Common myeloid progenitor, CD34-positive (primary cell): ENCODE results near the gene TFAP2E. TPM values are rescaled to one million over a fixed set of nuclear protein-coding genes. Genes with fewer than 3 reads are reported as not detected.

Experiments used
- CTCF ChIA-PET: fragments of 350-600 bp; sonication (Branson Sonifier 250); formaldehyde crosslinking; loops from one replicate; lab custom pipeline; 2021; ENCODE audit warnings: antibody characterized with exemption; lab: Charles Lee
- POLR2A ChIA-PET: fragments of 350-600 bp; sonication (Branson Sonifier 250); formaldehyde crosslinking; loops from one replicate; lab custom pipeline; 2021; ENCODE audit warnings: antibody characterized with exemption; lab: Charles Lee
- DNase-seq, 3 donors: peaks; one replicate each; pipeline versions ENCODE4 v3.0.0 to v3.0.0-alpha.2; 2013
- H3K27ac ChIP-seq, 2 experiments: 1 replicate in 1 of 2; 2 replicates in 1 of 2; pipeline ENCODE4 v1.7.0; 2013; ENCODE audit warnings: inconsistent platforms in 2 of 2, low read length in 2 of 2, mild to moderate bottlenecking in 2 of 2, low read depth in 1 of 2, moderate library complexity in 1 of 2; ENCODE audit not compliant: severe bottlenecking in 2 of 2, insufficient read depth in 1 of 2, poor library complexity in 1 of 2
- H3K27me3 ChIP-seq, 5 experiments: replicated peaks in 2 of 5; 1 replicate in 3 of 5; 2 replicates in 2 of 5; pipeline versions ENCODE4 v1.6.1 to v1.7.0; 2013; ENCODE audit warnings: low read length in 4 of 5, mild to moderate bottlenecking in 2 of 5, moderate library complexity in 2 of 5, inconsistent platforms in 1 of 5; ENCODE audit not compliant: insufficient read depth in 5 of 5, control insufficient read depth in 4 of 5
- H3K36me3 ChIP-seq, 4 experiments: 1 replicate in 2 of 4; 2 replicates in 2 of 4; pipeline versions ENCODE4 v1.6.1 to v1.7.0; 2013; ENCODE audit warnings: low read length in 3 of 4, control low read depth in 1 of 4, mild to moderate bottlenecking in 1 of 4; ENCODE audit not compliant: control insufficient read depth in 4 of 4, insufficient read depth in 4 of 4
- H3K4me1 ChIP-seq, 4 experiments: 1 replicate in 3 of 4; 2 replicates in 1 of 4; pipeline versions ENCODE4 v1.6.1 to v1.7.1; 2013; ENCODE audit warnings: low read length in 3 of 4, mild to moderate bottlenecking in 3 of 4, control low read depth in 1 of 4, inconsistent platforms in 1 of 4, moderate library complexity in 1 of 4; ENCODE audit not compliant: control insufficient read depth in 4 of 4, insufficient read depth in 4 of 4; ENCODE audit errors: control extremely low read depth in 1 of 4
- H3K4me3 ChIP-seq, 7 experiments: 1 replicate in 4 of 7; 2 replicates in 3 of 7; pipeline versions ENCODE4 v1.5.1 to v1.7.0; 2013; ENCODE audit warnings: mild to moderate bottlenecking in 7 of 7, low read length in 6 of 7, moderate library complexity in 6 of 7, inconsistent platforms in 2 of 7, low read depth in 2 of 7, control low read depth in 1 of 7; ENCODE audit not compliant: insufficient read depth in 4 of 7, control insufficient read depth in 1 of 7; ENCODE audit errors: extremely low read depth in 1 of 7
- H3K9me3 ChIP-seq, 5 experiments: 1 replicate in 4 of 5; 2 replicates in 1 of 5; pipeline versions ENCODE4 v1.6.1 to v1.7.1; 2013; ENCODE audit warnings: low read length in 4 of 5, mild to moderate bottlenecking in 2 of 5, inconsistent platforms in 1 of 5, low read depth in 1 of 5, moderate library complexity in 1 of 5; ENCODE audit not compliant: control insufficient read depth in 4 of 5, insufficient read depth in 2 of 5; ENCODE audit errors: control extremely low read depth in 1 of 5
- WGBS: methylation state at CpG from one replicate; pipeline ENCODE4 v1.1.5; 2013; ENCODE audit not compliant: insufficient coverage; 5-methylcytosine and 5-hydroxymethylcytosine counted together
- polyA plus RNA-seq: library from polyadenylated mRNA; unstranded; fragments of 120-200 nt; gene quantifications from one replicate; pipeline ENCODE4 v1.2.1, GENCODE V29; 2013

The TFAP2E gene
- polyA plus RNA-seq, result 3.2 TPM

- no peaks in the 10 kb centered on the region for H3K9me3 ChIP-seq
- CTCF ChIA-PET, result interaction anchor here (0.8 to 5.6 kb wide), 7 partner anchors 11 to 164 kb away, joined by 3 to 43 read pairs (median 4); no protein-coding TSS in a partner anchor
- peaks cover 0 to 6% (median 0%) of the 10 kb centered on the region in 5 experiments for H3K27me3 ChIP-seq
- H3K27ac ChIP-seq, result no peak within 1 kb of the TSS
- H3K4me1 ChIP-seq, result peaks cover 3 to 48% (median 44%) of the 10 kb centered on the region in 4 experiments
- 45% methylated on average over 67 of the region's 95 CpGs for WGBS
- POLR2A ChIA-PET, result no interaction called here
- H3K36me3 ChIP-seq, result peaks cover 0 to 6% (median 1%) of the 10 kb centered on the region in 4 experiments
- H3K4me3 ChIP-seq, result peak within 1 kb of the TSS in 6 of 7 experiments; percentile 35 to 82 (median 61)
- DNase-seq, result peak in 2 of 3 donors; percentile 47 to 62
Measured at GRCh38 chr1:35573198-35574124, at the start of gene TFAP2E. Gene TFAP2E (plus strand): TSS chr1:35573314. CDS start chr1:35573578, 264 bp downstream.

- Histone ChIP-seq H3K27me3 (no peaks in the 10 kb centered on the region), H3K4me3 (no peak overlapping the region), H3K4me1 (no peaks in the 10 kb centered on the region), H3K36me3 (peaks cover 0 to 9% (median 0%) of the 10 kb centered on the region in 4 experiments), H3K9me3 (peaks cover 1 to 15% (median 4%) of the 10 kb centered on the region in 5 experiments), H3K27ac (no peak overlapping the region)
- WGBS, result no CpG with 5 or more reads among the region's 2 CpGs
- no peak for DNase-seq
- ChIA-PET POLR2A (no interaction called here), CTCF (no interaction called here)
Measured at GRCh38 chr1:35524106-35524505, 49.0 kb upstream of the TFAP2E start.

GRCh38 chr1:35530168-35530567, 42.9 kb upstream of the TFAP2E start:
- Histone ChIP-seq H3K4me1 (no peaks in the 10 kb centered on the region), H3K27ac (no peak overlapping the region), H3K36me3 (peaks cover 6 to 25% (median 18%) of the 10 kb centered on the region in 4 experiments), H3K4me3 (no peak overlapping the region), H3K27me3 (no peaks in the 10 kb centered on the region), H3K9me3 (peaks cover 11 to 39% (median 16%) of the 10 kb centered on the region in 5 experiments)
- ChIA-PET POLR2A (interaction anchor here (0.7 kb wide), 1 partner anchor 963 kb away, joined by 6 read pairs; no protein-coding TSS in a partner anchor), CTCF (interaction anchor here (0.7 kb wide), 1 partner anchor 44 kb away, joined by 3 read pairs; no protein-coding TSS in a partner anchor)
- no peak for DNase-seq
- WGBS, result 67% methylated on average over 3 of the region's 5 CpGs

GRCh38 chr1:35530946-35531345, 42.2 kb upstream of the TFAP2E start:
- POLR2A ChIA-PET, result no interaction called here
- no peak for DNase-seq
- CTCF ChIA-PET, result no interaction called here
- 100% methylated on average over 2 of the region's 2 CpGs for WGBS
- Histone ChIP-seq H3K27me3 (no peaks in the 10 kb centered on the region), H3K36me3 (peaks cover 6 to 25% (median 17%) of the 10 kb centered on the region in 4 experiments), H3K4me3 (no peak overlapping the region), H3K9me3 (peaks cover 11 to 37% (median 16%) of the 10 kb centered on the region in 5 experiments), H3K27ac (no peak overlapping the region), H3K4me1 (no peaks in the 10 kb centered on the region)

- no peaks in the 10 kb centered on the region for H3K27me3 ChIP-seq
- no peak for DNase-seq
- WGBS, result 97% methylated on average over 6 of the region's 6 CpGs
- POLR2A ChIA-PET, result no interaction called here
- H3K9me3 ChIP-seq, result peaks cover 11 to 37% (median 16%) of the 10 kb centered on the region in 5 experiments
- peaks cover 6 to 25% (median 17%) of the 10 kb centered on the region in 4 experiments for H3K36me3 ChIP-seq
- H3K4me1 ChIP-seq, result no peaks in the 10 kb centered on the region
- H3K4me3 ChIP-seq, result no peak overlapping the region
- no peak overlapping the region for H3K27ac ChIP-seq
- CTCF ChIA-PET, result no interaction called here
Measured at GRCh38 chr1:35531368-35531767, 41.7 kb upstream of the TFAP2E start.

GRCh38 chr1:35532497-35533223, 40.5 kb upstream of the TFAP2E start:
- Histone ChIP-seq H3K4me3 (no peak overlapping the region), H3K9me3 (peaks cover 5 to 32% (median 16%) of the 10 kb centered on the region in 5 experiments), H3K4me1 (no peaks in the 10 kb centered on the region), H3K36me3 (peaks cover 6 to 25% (median 17%) of the 10 kb centered on the region in 4 experiments), H3K27me3 (no peaks in the 10 kb centered on the region), H3K27ac (no peak overlapping the region)
- no peak for DNase-seq
- no CpG with 5 or more reads among the region's 1 CpG for WGBS
- POLR2A ChIA-PET, result no interaction called here
- CTCF ChIA-PET, result interaction anchor here (1.6 to 2.6 kb wide), 2 partner anchors 14 to 82 kb away, joined by 3 to 7 read pairs; no protein-coding TSS in a partner anchor
